VCaP (cell line): ENCODE results near the gene GTPBP3.
"Not testable (repeated sequence)": the region's sequence is repeated elsewhere in the genome, so short reads cannot be mapped to it uniquely, and the experiment has no call there.

Experiments
- H3K27ac ChIP-seq: fragments of 450-650 bp; 2 replicates; pipeline ENCODE4 v1.5.1; 2017
- TF ChIP-seq, protein P1 (sequence below): fragments of 450-650 bp; conservative IDR thresholded peaks from 2 replicates; pipeline ENCODE4 v1.5.1; 2017; ENCODE audit warnings: mild to moderate bottlenecking, moderate library complexity

GTPBP3 gene

DNA sequence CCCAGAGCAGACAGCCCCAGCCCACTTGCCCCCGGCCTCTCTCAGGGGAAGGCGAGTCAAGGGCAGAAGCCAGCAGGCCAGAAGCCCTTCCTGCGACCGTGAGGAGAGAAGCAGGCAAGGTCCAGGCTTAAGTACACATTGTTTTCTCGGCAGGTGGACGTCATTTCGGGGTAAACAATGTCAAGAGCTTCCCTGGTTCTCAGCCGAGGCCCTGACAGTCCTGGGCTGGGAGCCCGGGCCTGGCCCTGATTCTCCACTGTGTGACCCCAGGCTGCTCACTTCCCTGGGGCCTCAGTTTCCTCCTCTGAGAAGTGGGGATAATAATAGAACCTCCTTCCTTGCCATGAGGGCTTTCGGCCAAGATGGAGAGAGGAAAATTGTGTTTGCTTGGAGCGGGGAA, 20.4 kb downstream of the GTPBP3 start:
- TF ChIP-seq, protein P1, sequence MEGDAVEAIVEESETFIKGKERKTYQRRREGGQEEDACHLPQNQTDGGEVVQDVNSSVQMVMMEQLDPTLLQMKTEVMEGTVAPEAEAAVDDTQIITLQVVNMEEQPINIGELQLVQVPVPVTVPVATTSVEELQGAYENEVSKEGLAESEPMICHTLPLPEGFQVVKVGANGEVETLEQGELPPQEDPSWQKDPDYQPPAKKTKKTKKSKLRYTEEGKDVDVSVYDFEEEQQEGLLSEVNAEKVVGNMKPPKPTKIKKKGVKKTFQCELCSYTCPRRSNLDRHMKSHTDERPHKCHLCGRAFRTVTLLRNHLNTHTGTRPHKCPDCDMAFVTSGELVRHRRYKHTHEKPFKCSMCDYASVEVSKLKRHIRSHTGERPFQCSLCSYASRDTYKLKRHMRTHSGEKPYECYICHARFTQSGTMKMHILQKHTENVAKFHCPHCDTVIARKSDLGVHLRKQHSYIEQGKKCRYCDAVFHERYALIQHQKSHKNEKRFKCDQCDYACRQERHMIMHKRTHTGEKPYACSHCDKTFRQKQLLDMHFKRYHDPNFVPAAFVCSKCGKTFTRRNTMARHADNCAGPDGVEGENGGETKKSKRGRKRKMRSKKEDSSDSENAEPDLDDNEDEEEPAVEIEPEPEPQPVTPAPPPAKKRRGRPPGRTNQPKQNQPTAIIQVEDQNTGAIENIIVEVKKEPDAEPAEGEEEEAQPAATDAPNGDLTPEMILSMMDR: no peak
- H3K27ac ChIP-seq: no peak overlapping the region

DNA sequence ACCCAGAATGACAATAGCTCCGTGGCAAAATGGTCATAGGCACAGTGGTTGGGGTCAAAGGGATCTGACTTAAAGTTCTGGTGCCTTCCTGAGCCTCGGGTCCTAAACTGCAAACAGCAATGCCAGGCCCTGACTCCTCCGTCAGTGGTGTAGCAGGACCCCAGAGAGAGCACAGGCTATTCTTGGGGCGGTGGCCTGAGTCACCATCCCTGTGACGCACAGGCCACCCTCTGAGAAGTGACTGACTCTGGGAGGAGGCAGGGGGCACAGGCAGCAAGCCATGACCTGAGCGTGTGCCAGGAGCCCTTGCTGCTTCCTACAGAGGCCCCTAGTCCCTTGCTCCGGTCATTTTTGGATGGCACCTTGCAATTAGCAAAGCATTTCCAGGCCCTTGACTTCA, 21.0 kb downstream of the GTPBP3 start:
- TF ChIP-seq, protein P1: no peak
- no peak overlapping the region for H3K27ac ChIP-seq

DNA sequence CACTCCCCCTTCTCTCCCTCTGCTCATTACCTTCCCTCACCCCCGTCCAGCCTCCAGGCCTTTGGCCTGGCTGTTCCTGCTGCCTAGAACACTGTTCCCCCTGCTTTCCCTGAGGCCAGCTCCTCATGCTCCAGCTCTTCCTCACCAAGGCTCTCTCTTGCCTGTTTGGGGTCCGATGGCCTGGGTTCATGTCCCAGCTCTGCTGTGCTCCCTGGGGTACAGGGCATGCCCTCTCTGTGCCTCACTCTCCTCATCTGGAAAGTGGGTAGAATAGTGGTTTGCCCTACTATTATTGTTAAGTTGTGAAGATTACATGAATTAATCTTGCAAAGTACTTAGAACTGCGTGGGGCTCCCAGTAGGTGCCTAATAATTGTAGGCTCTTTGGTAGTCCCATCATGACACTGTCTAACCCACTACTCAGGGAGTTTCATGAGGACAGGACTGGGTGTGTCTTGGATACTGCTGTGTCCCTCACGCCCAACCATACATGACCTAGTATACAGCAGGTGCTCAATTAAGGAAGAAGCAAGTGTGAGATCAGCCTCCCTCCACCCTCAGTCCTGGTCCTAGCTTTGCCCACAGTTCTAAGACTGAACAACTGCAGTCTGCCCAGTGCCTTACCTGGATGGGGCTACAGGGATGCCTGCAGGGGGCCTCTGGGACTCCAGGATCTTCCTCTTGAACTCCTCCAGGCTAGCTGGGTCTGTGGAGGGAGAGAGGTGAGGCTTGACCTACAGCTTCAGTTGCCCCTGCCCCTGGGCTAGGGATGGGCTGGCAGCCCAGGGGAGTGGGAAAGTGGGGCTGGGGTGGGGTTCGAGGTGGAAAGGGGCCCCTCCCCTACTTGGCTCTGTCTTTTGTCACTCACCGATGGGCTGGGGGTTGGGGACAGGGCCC, 22.8 kb downstream of the GTPBP3 start:
- H3K27ac ChIP-seq: no peak overlapping the region
- TF ChIP-seq, protein P1: no peak

DNA sequence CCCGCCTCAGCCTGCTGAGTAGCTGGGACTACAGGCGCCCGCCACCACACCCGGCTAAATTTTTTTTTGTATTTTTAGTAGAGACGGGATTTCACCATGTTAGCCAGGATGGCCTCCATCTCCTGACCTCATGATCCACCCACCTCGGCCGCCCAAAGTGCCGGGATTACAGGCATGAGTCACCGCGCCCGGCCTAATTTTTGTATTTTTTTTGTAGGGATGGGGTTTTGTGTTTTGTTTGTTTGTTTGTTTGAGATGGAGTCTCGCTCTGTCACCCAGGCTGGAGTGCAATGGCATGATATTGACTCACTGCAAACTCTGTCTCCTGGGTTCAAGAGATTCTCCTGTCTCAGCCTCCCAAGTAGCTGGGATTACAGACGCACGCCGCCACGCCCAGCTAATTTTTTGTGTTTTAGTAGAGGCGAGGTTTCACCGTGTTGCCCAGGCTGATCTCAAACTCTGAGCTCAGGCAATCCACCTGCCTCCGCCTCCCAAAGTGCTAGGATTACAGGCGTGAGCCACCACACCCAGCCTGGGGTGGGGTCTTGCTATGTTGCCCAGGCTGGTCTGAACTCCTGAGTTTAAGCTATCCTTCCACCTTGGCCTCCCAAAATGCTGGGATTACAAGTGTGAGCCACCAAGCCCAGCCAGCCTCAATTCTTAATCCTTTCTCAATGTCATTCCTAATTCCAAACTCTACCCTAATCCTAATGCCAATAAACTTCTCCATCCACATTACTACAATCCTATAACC, 26.7 kb downstream of the GTPBP3 start:
- not testable (repeated sequence) for H3K27ac ChIP-seq

DNA sequence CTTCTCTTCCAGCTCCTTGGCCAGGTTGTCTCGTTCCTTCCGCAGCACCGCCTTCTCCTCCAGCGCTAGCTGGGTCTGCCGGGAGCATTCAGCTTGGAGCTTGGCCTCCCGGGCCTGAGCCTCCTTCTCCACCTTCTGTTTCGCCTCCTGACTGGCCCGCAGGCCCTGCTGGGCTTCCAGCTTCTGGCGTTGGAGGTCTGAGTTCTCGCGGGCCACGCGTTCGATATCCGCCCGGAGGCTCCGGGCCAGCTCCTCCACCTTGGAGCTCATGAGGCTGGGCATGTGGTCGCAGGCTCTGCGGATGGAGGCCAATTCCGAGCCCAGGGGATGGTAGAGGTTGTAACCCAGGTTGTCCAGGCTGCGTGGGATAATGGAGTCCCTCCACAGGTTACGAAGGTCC, 28.0 kb downstream of the GTPBP3 start:
- H3K27ac ChIP-seq: no peak overlapping the region
- TF ChIP-seq, protein P1: no peak

DNA sequence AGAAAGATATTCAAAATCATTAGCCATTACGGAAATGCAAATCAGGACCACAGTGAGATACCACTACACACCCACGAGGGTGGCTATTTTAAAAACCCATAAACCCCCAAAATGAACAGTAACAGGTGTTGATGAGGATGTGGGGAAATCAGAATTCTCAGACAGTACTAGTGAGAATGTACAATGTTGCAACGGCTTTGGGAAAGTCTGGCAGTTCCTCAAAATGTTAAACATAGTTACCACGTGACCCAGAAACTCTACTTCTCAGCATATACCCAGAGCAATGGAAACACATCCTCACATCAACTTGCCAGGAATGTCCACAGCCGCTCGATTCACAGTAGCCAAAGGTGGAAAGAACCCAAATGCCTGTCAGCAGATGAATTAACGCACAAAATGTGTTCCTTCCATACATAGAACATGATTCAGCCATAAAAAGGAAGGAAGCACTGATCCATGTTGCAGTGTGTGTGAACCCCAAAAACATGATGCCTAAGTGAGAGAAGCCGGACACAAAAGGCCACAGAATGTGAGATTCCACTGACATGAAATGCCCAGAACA, 32.8 kb downstream of the GTPBP3 start:
- no peak overlapping the region for H3K27ac ChIP-seq
- TF ChIP-seq, protein P1: no peak

DNA sequence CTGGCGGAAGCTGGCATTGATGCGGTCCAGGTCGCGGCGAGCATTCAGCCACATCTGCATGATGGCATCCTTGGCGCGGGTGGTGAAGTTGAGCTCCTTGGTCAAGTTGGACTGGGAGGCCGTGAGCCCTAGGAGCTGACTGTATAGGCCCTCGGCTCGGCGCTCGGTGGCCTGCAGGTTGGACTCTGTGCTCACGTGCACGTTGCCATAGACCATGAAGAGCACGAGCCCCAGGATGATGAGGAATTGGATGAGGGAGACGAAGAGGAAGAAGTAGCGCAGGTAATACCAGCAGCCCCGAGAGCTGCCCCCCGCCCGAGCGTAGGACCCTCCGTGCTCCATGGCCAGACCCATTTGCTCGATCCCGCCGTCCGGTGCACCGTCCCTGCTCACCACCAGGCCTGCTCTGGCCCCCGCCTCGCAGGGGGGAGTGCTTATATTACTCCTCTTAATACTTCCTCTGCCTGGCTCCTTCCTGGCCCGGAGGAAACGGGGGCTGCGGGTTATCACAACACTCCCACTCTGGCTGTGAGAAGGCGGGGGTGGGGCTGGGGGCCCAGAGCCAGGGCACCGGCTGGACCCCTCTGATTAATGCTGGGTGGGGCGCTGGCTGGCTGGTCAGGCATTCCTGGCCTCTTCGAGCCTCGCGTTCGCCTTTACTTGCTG, 39.7 kb downstream of the GTPBP3 start, which contains the start of gene PLVAP:
Gene PLVAP, minus strand, starts transcription at position 408 of the 666 bp plus-strand sequence. Its CDS starts 54 bp downstream, at position 354.
- TF ChIP-seq, protein P1: no peak

More for the DNA sequence above, 39.7 kb downstream of the GTPBP3 start, which contains the start of gene PLVAP:
- no peak within 1 kb of the TSS for H3K27ac ChIP-seq
